Chondrocyte (in vitro differentiated cells): ENCODE measurements around the gene LRRC31. TPM values are rescaled to one million over a fixed set of nuclear protein-coding genes. Genes with fewer than 3 reads are reported as not detected.

Source experiments
- DNase-seq: peaks from one replicate; pipeline ENCODE4 v3.0.0; 2021; ENCODE audit warnings: mixed read lengths, low spot score
- H3K27ac Mint-ChIP-seq: one replicate; pipeline ENCODE4 v1.8.0; 2021; ENCODE audit warnings: mild to moderate bottlenecking, moderate library complexity, mixed read lengths; ENCODE audit not compliant: unreplicated experiment
- H3K27me3 Mint-ChIP-seq: 2 replicates; pipeline ENCODE4 v1.8.0; 2021; ENCODE audit warnings: low read depth, mixed read lengths
- H3K36me3 Mint-ChIP-seq: 2 replicates; pipeline ENCODE4 v1.8.0; 2021; ENCODE audit warnings: low read depth, mixed read lengths
- H3K4me1 Mint-ChIP-seq: 2 replicates; pipeline ENCODE4 v1.8.0; 2021; ENCODE audit warnings: low read depth, mild to moderate bottlenecking, mixed read lengths
- H3K4me3 Mint-ChIP-seq: one replicate; pipeline ENCODE4 v1.8.0; 2021; ENCODE audit warnings: mild to moderate bottlenecking, moderate library complexity, mixed read lengths; ENCODE audit not compliant: unreplicated experiment
- H3K9me3 Mint-ChIP-seq: 2 replicates; pipeline ENCODE4 v1.8.0; 2021; ENCODE audit warnings: low read depth, mixed read lengths
- CTCF ChIP-seq: fragments of 200-600 bp; sonication (generic); IDR thresholded peaks from 2 replicates; pipeline ENCODE4 v1.5.0; 2021; ENCODE audit warnings: antibody characterized with exemption, mild to moderate bottlenecking, moderate library complexity
- total RNA-seq: library from RNA; stranded (reverse); gene quantifications from 3 replicates; pipeline ENCODE4 v1.2.1, GENCODE V29; 2021

Gene LRRC31
- total RNA-seq, 1 donor from 2014 or later, result not detected

DNA sequence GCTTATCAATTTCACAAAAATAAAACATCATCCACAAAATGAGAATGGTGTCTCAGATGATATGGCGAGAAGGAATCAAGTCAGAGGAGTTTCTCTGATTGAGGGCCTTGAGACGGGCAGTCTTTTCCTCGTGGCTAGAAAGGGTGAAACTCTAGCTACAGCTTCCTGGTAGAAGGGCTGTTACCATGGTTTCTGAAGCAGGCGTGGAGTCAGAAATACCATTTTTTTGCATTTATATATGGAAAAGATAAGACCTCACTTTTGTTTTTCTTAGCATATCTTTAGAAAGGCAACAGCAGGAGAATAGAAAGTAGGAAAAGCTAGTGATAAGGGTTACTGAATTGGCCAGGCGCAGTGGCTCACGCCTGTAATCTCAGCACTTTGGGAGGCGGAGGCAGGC, 24.4 kb upstream of the LRRC31 start:
- no peaks in the 10 kb centered on the region for H3K36me3 Mint-ChIP-seq
- no peak for TF ChIP-seq CTCF
- H3K27ac Mint-ChIP-seq, result no peak overlapping the region
- no peak overlapping the region for H3K4me3 Mint-ChIP-seq
- H3K9me3 Mint-ChIP-seq, result no peaks in the 10 kb centered on the region
- no peak for DNase-seq
- H3K27me3 Mint-ChIP-seq, result no peaks in the 10 kb centered on the region
- no peaks in the 10 kb centered on the region for H3K4me1 Mint-ChIP-seq

DNA sequence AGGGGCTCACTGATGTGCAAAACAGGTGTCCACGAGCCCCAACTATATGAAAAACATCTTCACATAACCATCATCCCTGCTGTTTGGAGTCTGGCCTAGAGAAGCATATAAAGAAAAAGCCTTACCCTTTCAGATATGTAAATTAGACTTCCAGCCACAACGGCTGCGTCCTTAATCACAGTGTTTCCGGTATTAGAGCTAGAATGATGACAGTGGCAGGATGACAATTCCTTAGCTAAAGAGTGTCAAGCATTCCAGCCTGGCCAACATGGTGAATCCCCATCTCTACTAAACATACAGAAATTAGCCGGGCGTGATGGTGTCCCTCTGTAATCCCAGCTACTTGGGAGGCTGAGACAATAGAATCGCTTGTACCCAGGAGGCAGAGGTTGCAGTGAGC, 22.2 kb upstream of the LRRC31 start:
- H3K4me3 Mint-ChIP-seq, result no peak overlapping the region
- H3K36me3 Mint-ChIP-seq, result no peaks in the 10 kb centered on the region
- no peak for TF ChIP-seq CTCF
- H3K27me3 Mint-ChIP-seq, result no peaks in the 10 kb centered on the region
- H3K9me3 Mint-ChIP-seq, result no peaks in the 10 kb centered on the region
- peaks cover under 1% of the 10 kb centered on the region for H3K4me1 Mint-ChIP-seq
- no peak for DNase-seq
- H3K27ac Mint-ChIP-seq, result no peak overlapping the region

DNA sequence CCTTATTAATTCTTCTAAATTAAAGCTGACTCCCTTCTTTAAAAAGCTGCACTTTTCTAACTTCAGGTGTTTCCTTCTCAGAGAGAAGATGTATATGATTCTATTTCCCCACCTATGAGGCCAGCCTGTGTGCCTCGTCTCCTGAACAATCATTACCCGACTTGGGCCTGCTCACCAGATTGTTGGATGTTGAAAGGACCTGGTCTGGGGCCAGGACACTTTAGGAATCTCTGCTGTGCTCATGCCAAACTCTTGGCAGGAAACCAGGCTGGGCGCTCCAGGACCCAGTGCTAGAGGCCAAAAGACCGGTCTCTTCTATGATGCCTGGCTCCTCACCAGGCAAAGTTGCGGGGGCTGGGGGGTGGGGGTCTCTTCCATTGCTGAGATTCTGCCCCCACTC, 16.9 kb upstream of the LRRC31 start:
- DNase-seq, result no peak

DNA sequence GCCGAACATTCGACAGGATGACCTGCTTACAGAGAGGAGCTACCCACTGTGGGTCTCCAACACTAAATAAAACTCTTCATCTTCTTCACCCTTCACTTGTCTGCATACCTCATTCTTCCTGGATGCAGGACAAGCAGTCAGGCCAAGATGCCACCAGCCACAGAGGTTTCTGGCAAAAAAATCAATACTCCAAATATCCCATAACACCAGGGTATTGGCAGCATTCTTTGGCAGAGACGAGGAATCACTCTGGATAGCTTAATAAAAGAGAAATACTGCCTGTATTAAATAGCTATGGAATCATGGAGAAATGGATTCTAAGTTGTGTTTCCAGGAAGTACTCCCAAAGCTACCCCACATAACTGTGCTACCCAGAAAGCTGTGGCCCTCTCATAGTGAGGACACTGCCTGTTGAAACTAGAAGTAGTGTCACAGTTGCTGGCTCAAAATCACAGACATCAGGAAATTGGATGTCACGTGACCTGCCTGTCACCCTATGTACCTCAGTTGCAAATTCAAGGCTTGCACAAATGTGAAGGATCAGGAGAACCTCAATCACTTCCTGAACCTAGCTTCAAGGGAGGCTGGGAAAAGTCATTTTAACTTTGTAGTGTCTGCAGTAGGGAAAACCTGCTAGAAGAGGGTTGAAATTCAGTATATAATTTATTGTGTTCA, 11.0 kb upstream of the LRRC31 start:
- Mint-ChIP-seq H3K4me1 (peaks cover 5% of the 10 kb centered on the region), H3K4me3 (no peak overlapping the region), H3K27me3 (no peaks in the 10 kb centered on the region), H3K36me3 (no peaks in the 10 kb centered on the region), H3K9me3 (no peaks in the 10 kb centered on the region), H3K27ac (no peak overlapping the region)
- DNase-seq, result no peak
- no peak for TF ChIP-seq CTCF

More for the DNA sequence above, 16.9 kb upstream of the LRRC31 start:
- Mint-ChIP-seq H3K36me3 (no peaks in the 10 kb centered on the region), H3K27ac (no peak overlapping the region), H3K9me3 (no peaks in the 10 kb centered on the region), H3K4me3 (no peak overlapping the region), H3K4me1 (peaks cover 5% of the 10 kb centered on the region), H3K27me3 (no peaks in the 10 kb centered on the region)
- TF ChIP-seq CTCF, result no peak

- peaks cover 5% of the 10 kb centered on the region for H3K4me1 Mint-ChIP-seq
- no peak overlapping the region for H3K4me3 Mint-ChIP-seq
- H3K9me3 Mint-ChIP-seq, result no peaks in the 10 kb centered on the region
- no peak for DNase-seq
- H3K27ac Mint-ChIP-seq, result no peak overlapping the region
- H3K36me3 Mint-ChIP-seq, result no peaks in the 10 kb centered on the region
- H3K27me3 Mint-ChIP-seq, result no peaks in the 10 kb centered on the region
- no peak for TF ChIP-seq CTCF
These were observed 10.3 kb upstream of the LRRC31 start for GRCh38 chr3:169879845-169880575.
